CD4-positive, alpha-beta T cell treated with Interleukin-4 for 1 hour (primary cell): ENCODE data around the gene MBD3L3.
"Not testable (repeated sequence)": the region's sequence is repeated elsewhere in the genome, so short reads cannot be mapped to it uniquely, and the experiment has no call there.

Source experiments
- DNase-seq, 2 donors: peaks; one replicate each; pipeline ENCODE4 v3.0.0-alpha.2; 2020 to 2022

The MBD3L3 gene

DNA sequence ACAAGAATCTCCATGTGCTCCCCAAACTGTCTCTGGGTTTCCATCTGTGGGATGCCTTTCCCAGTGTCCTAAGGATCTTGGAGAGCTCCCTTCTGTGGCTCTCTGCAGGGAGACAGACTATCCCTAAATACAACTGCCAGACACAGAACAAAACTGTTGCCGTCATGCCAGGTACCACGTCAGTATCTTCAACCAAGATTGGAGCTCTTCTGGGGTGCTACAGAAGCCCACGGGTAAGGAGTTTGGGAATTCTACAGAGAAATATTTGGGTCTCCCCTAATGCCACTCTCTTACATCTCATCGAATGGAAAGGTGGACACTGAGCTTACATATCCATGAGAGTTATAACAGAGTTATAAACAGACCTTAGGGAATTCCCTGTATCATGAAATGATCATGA lies 4.9 kb upstream of the MBD3L3 start:
- DNase-seq: no peak

GRCh38 chr19:7059977-7060376 lies 1.5 kb upstream of the MBD3L3 start:
- not testable (repeated sequence) for DNase-seq

- DNase-seq: not testable (repeated sequence)
These were observed 2.1 kb downstream of the MBD3L3 start for GRCh38 chr19:7056371-7056770.

GRCh38 chr19:7055679-7056078 lies 2.8 kb downstream of the MBD3L3 start:
- not testable (repeated sequence) for DNase-seq

DNA sequence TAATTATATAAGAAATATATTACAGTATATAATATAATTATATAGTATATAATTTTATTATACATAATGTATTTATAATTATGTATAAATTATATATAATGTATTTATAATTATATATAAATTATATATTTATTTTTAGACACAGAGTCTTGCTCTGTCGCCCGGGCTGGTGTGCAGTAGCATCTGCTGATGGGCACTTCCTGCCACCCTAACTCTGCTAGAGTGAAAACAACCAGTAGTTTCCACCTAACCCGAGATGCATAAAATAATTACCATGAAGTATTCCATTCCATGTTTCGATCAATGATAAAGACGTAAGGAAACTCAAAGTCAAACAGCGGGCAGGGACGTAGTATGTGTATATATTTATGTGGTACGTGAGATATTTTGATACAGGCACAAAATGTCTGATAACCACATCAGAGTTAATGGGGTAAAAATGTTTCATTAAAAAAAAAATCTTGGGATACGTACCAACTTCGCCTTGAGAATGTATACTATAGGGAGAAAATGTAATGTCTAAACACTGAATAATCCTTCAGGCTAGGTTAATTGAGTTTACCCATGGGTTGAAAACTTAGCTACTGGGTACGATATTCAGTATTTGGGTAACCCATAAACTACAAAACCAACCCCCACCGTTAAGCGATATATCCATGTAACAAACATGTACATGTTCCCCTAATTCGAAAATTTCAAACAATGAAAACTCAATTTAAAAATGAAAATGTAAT lies 3.7 kb downstream of the MBD3L3 start:
- not testable (repeated sequence) for DNase-seq

DNA sequence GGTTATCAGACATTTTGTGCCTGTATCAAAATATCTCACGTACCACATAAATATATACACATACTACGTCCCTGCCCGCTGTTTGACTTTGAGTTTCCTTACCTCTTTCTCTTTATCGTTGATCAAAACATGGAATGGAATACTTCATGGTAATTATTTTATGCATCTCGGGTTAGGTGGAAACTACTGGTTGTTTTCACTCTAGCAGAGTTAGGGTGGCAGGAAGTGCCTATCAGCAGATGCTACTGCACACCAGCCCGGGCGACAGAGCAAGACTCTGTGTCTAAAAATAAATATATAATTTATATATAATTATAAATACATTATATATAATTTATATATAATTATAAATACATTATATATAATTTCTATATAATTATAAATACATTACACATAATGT lies 5.6 kb downstream of the MBD3L3 start:
- not testable (repeated sequence) for DNase-seq

GRCh38 chr19:7051421-7051820 lies 7.1 kb downstream of the MBD3L3 start:
- DNase-seq: not testable (repeated sequence)

- not testable (repeated sequence) for DNase-seq
These were observed 9.5 kb downstream of the MBD3L3 start, which contains the start of gene MBD3L2 for GRCh38 chr19:7049021-7049420. Gene MBD3L2 (plus strand): TSS chr19:7049321. CDS start chr19:7049374, 53 bp downstream.

GRCh38 chr19:7041563-7041962 lies 16.9 kb downstream of the MBD3L3 start:
- DNase-seq: not testable (repeated sequence)

DNA sequence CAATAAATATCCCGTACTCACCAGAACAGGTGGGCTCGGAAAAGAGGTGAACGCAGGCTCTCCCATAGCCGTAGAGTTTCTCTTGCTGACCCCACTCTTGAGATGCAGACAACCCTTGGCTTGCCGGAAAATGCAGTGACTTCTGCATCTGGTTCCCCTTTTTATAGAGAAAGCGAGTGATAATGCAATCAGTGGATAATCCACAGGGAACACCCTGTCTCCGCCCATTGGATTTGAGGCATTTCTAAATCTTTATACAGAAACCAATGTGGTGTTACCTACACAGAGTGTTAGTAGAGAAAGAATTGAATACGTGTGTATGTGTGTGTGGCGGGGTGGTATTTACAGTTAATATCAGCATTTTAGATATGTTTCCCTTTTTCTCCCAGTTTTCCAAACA lies 18.4 kb downstream of the MBD3L3 start, which contains the start of gene MBD3L4:
TSS of gene MBD3L4 (minus strand) at position 101 of the 400 bp plus-strand sequence. CDS start at position 66, 35 bp downstream.
- not testable (repeated sequence) for DNase-seq

GRCh38 chr19:7030278-7030677 lies 28.2 kb downstream of the MBD3L3 start, which contains the start of gene MBD3L5:
Gene MBD3L5 (plus strand): TSS chr19:7030578. CDS start chr19:7030612, 34 bp downstream.
- DNase-seq: not testable (repeated sequence)

- not testable (repeated sequence) for DNase-seq
These were observed 29.7 kb downstream of the MBD3L3 start for GRCh38 chr19:7028790-7029189.

DNA sequence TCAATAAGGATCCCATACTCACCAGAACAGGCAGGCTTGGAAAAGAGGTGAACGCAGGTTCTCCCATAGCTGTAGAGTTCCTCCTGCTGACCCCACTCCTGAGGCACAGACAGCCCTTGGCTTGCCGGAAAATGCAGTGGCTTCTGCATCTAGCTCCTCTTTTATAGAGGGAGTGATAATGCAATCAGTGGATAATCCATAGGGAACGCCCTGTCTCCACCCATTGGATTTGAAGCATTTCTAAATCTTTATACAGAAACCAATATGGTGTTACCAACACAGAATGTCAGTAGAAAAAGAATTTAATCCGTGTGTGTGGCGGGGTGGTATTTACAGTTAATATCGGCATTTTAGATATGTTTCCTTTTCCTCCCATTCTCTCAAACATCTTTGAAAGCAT lies 37.1 kb downstream of the MBD3L3 start, which contains the start of gene MBD3L2B:
TSS of gene MBD3L2B (minus strand) at position 101 of the 400 bp plus-strand sequence. CDS start at position 67, 34 bp downstream.
- not testable (repeated sequence) for DNase-seq

DNA sequence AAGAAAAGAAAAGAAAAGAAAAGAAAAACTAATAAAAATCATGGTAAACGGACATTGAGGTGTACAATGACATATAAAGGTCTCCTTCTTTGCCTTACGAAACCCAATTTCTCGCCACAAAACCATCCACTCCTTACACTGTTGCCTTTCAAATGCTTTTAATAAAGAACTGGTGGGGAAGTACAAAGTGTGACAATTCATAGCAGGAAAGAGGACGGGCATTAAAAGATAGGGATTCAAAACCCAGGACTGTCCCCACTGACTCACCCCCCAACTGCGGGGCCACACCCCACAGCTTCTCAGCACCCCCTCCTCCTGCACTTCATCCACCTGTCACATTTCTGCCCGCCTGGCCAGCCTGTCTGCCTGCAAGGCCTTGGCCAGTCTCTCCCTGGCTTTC lies 39.6 kb downstream of the MBD3L3 start:
- no peak for DNase-seq

- no peak for DNase-seq
These were observed 44.8 kb downstream of the MBD3L3 start for GRCh38 chr19:7013678-7014077.

- DNase-seq: no peak
These were observed 47.5 kb downstream of the MBD3L3 start for GRCh38 chr19:7010722-7011593.

DNA sequence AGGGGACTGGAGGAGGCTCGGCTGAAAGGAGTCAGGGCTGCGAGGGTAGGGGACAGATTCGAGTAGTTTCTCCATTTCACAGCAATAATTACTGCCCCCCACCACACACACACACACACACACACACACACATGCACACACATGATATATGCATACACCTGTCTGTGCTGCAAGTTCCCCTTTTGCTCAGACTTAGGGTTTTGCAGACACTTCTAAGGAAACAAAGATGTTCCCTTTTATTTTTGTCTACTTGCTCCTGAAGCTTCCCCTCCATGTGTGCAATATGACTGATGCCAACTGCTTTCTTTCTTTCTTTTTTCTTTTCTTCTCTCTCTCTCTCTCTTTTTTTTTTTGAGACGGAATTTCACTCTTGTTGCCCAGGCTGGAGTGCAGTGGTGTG lies 50.6 kb downstream of the MBD3L3 start:
- no peak for DNase-seq
